Left lung (tissue), 10 donors: ENCODE results near the gene TSHZ2. TPM values are rescaled to one million over a fixed set of nuclear protein-coding genes. Genes with fewer than 3 reads are reported as not detected.

Experiments
- ATAC-seq: fragments of 200-7000 bp; cut with Tn5 transposase; one replicate; pipeline ENCODE4 v1.9.1; 2020; ENCODE audit warnings: moderate library complexity
- DNase-seq, 4 donors: peaks; one replicate each; pipeline ENCODE4 v3.0.0-alpha.2; 2013 to 2020
- H3K27ac ChIP-seq, 2 donors: fragments of 200-600 bp; sonication (generic) in 1 of 2; one replicate each; pipeline versions ENCODE4 v1.5.0 to v1.8.0; 2020 to 2021
- H3K27me3 ChIP-seq, 2 donors: fragments of 200-600 bp; sonication (generic) in 1 of 2; one replicate each; pipeline versions ENCODE4 v1.5.0 to v1.8.0; 2020 to 2021
- H3K36me3 ChIP-seq, 2 donors: fragments of 200-600 bp; sonication (generic) in 1 of 2; one replicate each; pipeline versions ENCODE4 v1.5.0 to v1.8.0; 2020 to 2021
- H3K4me1 ChIP-seq, 2 donors: fragments of 200-600 bp; one replicate each; pipeline ENCODE4 v1.8.0; 2021
- H3K4me3 ChIP-seq, 2 donors: fragments of 200-600 bp; sonication (generic) in 1 of 2; one replicate each; pipeline versions ENCODE4 v1.5.0 to v1.8.0; 2020 to 2021; ENCODE audit warnings: mild to moderate bottlenecking in 1 of 2
- H3K9me3 ChIP-seq, 2 donors: fragments of 200-600 bp; sonication (generic) in 1 of 2; one replicate each; pipeline versions ENCODE4 v1.5.0 to v1.8.0; 2020 to 2021
- intact Hi-C, 2 donors: fragments of 100-400 bp; cut with DNase I; formaldehyde crosslinking; loops; one replicate each; pipeline versions ENCODE4 v1.11.2 to v1.14.2; 2022
- polyA plus RNA-seq, 6 donors: library from polyadenylated mRNA; unstranded; fragments of 120-200 nt; gene quantifications; one replicate each; pipeline ENCODE4 v1.2.1, GENCODE V29; 2013; ENCODE audit not compliant: insufficient read length in 6 of 6
- total RNA-seq, 2 donors: library from RNA; stranded (reverse); fragmentation: NEBNext Ultra II Directional; extraction: Animal tissue kit (Norgen Biotek cat#: 25700); gene quantifications; one replicate each; pipeline ENCODE4 v1.2.1, GENCODE V29; 2021
- TF ChIP-seq, protein P1 (sequence below), 2 donors: fragments of 200-600 bp; sonication (generic) in 1 of 2; IDR thresholded peaks; one replicate each; pipeline versions ENCODE4 v1.5.0 to v1.8.0; 2021; ENCODE audit warnings: antibody characterized with exemption in 2 of 2
- donor health status: DM: no; HTN: yes; CAD: no.
- donor health status: DM: no; HTN: no; CAD: no.

Gene TSHZ2
- total and polyA plus RNA-seq, 8 donors: 7.6 to 20.7 (median 13.9) TPM

DNA sequence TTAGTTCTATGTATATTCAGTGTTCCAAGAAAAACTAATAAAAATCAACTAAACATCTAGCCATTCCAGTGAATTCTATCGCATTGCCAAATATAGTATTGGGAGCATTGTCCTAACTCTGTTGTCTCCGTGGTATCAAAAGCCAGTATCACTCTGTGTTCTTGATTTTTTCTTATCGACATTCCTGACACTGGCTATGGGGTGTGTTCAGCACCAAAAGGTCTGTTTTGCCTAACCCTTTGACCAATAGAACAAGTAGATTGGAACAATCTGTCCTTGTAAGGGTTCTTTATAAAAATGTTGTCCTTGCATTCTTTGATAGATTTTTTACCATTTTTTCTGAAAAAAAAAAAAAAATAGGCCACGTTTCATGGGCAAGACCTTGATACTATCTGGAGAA, 161.5 kb downstream of the TSHZ2 start:
- TF ChIP-seq, protein P1, sequence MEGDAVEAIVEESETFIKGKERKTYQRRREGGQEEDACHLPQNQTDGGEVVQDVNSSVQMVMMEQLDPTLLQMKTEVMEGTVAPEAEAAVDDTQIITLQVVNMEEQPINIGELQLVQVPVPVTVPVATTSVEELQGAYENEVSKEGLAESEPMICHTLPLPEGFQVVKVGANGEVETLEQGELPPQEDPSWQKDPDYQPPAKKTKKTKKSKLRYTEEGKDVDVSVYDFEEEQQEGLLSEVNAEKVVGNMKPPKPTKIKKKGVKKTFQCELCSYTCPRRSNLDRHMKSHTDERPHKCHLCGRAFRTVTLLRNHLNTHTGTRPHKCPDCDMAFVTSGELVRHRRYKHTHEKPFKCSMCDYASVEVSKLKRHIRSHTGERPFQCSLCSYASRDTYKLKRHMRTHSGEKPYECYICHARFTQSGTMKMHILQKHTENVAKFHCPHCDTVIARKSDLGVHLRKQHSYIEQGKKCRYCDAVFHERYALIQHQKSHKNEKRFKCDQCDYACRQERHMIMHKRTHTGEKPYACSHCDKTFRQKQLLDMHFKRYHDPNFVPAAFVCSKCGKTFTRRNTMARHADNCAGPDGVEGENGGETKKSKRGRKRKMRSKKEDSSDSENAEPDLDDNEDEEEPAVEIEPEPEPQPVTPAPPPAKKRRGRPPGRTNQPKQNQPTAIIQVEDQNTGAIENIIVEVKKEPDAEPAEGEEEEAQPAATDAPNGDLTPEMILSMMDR (IDR thresholded peaks at IDR 0.05): no peak
- no peak for ATAC-seq
- intact Hi-C loops: no loop called here
- no peaks in the 10 kb centered on the region for H3K27me3 ChIP-seq
- H3K4me3 ChIP-seq: no peak overlapping the region
- H3K4me1 ChIP-seq: no peaks in the 10 kb centered on the region
- no peak for DNase-seq
- H3K9me3 ChIP-seq: no peaks in the 10 kb centered on the region
- no peak overlapping the region for H3K27ac ChIP-seq
- no peaks in the 10 kb centered on the region for H3K36me3 ChIP-seq

- Histone ChIP-seq H3K9me3 (no peaks in the 10 kb centered on the region), H3K27ac (no peak overlapping the region), H3K4me3 (no peak overlapping the region), H3K27me3 (no peaks in the 10 kb centered on the region), H3K4me1 (no peaks in the 10 kb centered on the region), H3K36me3 (no peaks in the 10 kb centered on the region)
- DNase-seq (peak in 1 of 4 donors; percentile 13), ATAC-seq (no peak)
- intact Hi-C loops: no loop called here
- TF ChIP-seq, protein P1 (IDR thresholded peaks at IDR 0.05): no peak
Observed at GRCh38 chr20:53136473-53136872, 164.3 kb downstream of the TSHZ2 start.

- Histone ChIP-seq H3K4me3 (no peak overlapping the region), H3K9me3 (no peaks in the 10 kb centered on the region), H3K27me3 (no peaks in the 10 kb centered on the region), H3K4me1 (no peaks in the 10 kb centered on the region), H3K36me3 (no peaks in the 10 kb centered on the region), H3K27ac (no peak overlapping the region)
- ATAC-seq: no peak
- TF ChIP-seq, protein P1 (IDR thresholded peaks at IDR 0.05): no peak
- intact Hi-C loops: no loop called here
- no peak for DNase-seq
Observed at GRCh38 chr20:53138454-53139262, 166.5 kb downstream of the TSHZ2 start.

DNA sequence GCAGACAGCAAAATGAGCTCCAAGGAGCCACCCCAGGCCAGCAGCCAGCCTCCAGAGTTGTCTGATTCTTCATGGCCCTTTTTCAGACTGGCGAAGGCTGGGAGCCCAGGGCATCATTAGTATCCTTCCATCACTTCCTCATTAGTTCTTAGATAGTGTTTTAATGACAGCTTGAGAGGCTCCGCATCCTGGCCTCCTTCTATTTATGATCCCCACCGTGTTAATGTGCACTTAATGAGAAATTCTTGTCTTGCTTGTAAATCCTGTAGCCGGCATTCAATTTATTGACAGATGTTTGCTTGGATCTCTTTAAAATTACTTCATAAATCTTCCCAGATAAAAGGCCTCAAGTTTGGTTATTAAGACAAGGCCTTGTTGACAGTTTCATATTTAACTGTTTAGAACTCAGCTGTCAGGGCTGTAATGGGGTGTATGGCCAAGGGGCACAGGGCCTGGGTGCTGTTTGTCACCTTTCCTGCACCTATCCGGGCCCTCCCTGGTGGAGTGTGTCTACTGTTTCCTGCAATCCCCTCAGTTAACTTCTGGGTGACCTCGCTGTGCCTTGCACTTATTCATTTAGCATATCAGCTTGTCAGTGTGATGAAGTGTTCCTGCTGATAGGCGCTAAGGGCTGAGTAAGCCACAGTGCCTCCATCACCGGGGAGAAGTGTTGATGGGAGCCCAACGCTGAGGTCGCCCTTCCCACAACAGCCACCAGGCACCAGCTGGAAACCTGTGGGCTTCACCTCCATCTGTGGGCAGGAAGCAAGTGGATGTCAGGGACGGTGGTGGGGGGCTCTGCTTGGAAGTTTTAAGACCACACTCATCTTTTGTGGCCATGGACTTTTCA, 169.3 kb downstream of the TSHZ2 start:
- TF ChIP-seq, protein P1 (IDR thresholded peaks at IDR 0.05): no peak
- H3K4me1 ChIP-seq: no peaks in the 10 kb centered on the region
- no peaks in the 10 kb centered on the region for H3K9me3 ChIP-seq
- no peaks in the 10 kb centered on the region for H3K27me3 ChIP-seq
- no peak for ATAC-seq
- peak in 1 of 4 donors; percentile 67 for DNase-seq
- H3K27ac ChIP-seq: no peak overlapping the region
- intact Hi-C loops: no loop called here
- no peak overlapping the region for H3K4me3 ChIP-seq
- no peaks in the 10 kb centered on the region for H3K36me3 ChIP-seq
